GM10248 (cell line): ENCODE measurements around the gene PRICKLE3.
"Not testable (repeated sequence)": the region's sequence is repeated elsewhere in the genome, so short reads cannot be mapped to it uniquely, and the experiment has no call there.

Experiments used
- CTCF ChIA-PET: fragments of 300-600 bp; sonication (Branson Sonifier 250); formaldehyde crosslinking; extraction: SDS; loops from one replicate; lab custom pipeline; 2021; ENCODE audit warnings: antibody characterized with exemption; lab: Yijun Ruan, JAX
- POLR2A ChIA-PET: fragments of 350-650 bp; sonication (Branson Sonifier 250); formaldehyde crosslinking; extraction: SDS; loops from one replicate; lab custom pipeline; 2020; ENCODE audit warnings: antibody characterized with exemption; lab: Yijun Ruan, JAX
- DNase-seq: peaks from one replicate; pipeline ENCODE4 v3.0.0; 2012; ENCODE audit errors: extremely low spot score
- TF ChIP-seq, protein P1 (sequence below): IDR thresholded peaks from 2 replicates; pipeline ENCODE4 v1.5.1; 2012; ENCODE audit warnings: mild to moderate bottlenecking, low read depth; ENCODE audit errors: extremely low read depth, missing control alignments, control extremely low read depth

PRICKLE3 gene

DNA sequence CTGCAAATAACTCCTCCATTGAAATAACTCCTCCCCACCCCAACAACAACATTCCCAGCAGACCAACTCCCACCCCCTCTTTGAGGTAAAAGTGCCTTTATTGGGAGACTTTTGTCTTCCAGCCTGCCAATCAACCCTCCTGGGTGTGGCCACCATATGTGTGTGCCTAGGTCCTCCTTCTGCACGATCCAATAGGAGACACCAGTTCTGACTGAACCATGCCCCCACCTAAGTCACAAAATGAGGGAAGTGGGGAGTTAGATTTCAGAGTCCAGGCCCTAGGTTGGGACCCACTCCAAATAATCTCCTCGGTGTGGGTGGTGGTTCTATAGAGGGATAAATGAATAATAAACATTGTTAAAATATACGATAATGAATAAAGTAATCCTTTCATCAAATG, 11.4 kb downstream of the PRICKLE3 start:
- POLR2A ChIA-PET, result no interaction called here
- CTCF ChIA-PET, result interaction anchor here (1.4 to 1.5 kb wide), 2 partner anchors 10 to 19 kb away, joined by 3 to 4 read pairs; no protein-coding TSS in a partner anchor
- TF ChIP-seq, protein P1, sequence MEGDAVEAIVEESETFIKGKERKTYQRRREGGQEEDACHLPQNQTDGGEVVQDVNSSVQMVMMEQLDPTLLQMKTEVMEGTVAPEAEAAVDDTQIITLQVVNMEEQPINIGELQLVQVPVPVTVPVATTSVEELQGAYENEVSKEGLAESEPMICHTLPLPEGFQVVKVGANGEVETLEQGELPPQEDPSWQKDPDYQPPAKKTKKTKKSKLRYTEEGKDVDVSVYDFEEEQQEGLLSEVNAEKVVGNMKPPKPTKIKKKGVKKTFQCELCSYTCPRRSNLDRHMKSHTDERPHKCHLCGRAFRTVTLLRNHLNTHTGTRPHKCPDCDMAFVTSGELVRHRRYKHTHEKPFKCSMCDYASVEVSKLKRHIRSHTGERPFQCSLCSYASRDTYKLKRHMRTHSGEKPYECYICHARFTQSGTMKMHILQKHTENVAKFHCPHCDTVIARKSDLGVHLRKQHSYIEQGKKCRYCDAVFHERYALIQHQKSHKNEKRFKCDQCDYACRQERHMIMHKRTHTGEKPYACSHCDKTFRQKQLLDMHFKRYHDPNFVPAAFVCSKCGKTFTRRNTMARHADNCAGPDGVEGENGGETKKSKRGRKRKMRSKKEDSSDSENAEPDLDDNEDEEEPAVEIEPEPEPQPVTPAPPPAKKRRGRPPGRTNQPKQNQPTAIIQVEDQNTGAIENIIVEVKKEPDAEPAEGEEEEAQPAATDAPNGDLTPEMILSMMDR, result no peak
- DNase-seq, result no peak

DNA sequence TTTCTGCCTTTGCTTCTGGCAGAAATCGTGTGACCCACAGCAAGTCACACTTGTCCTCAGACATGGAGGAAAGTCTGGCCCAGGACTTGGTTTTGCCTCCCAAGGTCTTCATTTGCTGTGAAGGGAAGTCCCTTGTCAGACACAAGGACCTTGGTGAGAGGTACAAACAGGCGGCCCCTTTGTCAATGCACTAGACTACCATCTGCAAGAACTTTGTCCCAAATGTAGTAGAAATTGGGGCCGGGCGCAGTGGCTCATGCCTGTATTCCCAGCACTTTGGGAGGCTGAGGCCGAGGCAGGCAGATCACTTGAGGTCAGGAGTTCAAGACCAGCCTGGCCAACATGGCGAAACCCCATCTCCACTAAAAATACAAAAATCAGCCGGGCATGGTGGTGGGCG, 12.6 kb downstream of the PRICKLE3 start:
- CTCF ChIA-PET, result interaction anchor here (1.0 kb wide), 1 partner anchor 63 kb away, joined by 3 read pairs; no protein-coding TSS in a partner anchor
- DNase-seq, POLR2A ChIA-PET: not testable (repeated sequence)

DNA sequence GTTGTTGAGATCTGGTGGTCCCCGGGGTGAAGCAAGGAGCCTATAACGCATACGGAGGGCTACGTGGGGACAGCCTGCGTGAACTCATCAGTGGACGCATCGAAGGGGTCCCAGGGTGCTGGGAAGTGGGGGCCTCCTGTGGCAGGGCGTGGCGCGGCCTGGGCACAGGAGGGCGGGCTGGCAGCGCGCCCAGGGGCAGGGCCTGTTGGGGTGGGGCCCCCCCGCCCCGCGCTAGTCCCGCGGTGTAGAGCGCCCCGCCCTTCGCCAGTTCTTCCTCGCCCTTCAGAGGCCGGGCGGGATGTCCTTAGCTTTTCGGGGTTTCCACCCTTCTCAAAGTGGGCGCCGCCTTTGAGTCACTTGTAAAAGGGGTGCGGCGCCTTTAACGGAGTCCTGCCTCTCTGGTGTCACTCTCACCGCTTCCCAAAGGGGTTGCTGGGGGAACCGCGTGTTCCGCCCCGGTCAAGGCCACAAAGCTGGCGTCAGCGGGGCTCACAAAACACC, 13.8 kb downstream of the PRICKLE3 start:
- ChIA-PET CTCF (interaction anchor here (1.0 to 2.0 kb wide), 2 partner anchors 9 to 61 kb away, joined by 3 to 7 read pairs; no protein-coding TSS in a partner anchor), POLR2A (no interaction called here)
- TF ChIP-seq, protein P1, result no peak
- DNase-seq, result peak; percentile 62

DNA sequence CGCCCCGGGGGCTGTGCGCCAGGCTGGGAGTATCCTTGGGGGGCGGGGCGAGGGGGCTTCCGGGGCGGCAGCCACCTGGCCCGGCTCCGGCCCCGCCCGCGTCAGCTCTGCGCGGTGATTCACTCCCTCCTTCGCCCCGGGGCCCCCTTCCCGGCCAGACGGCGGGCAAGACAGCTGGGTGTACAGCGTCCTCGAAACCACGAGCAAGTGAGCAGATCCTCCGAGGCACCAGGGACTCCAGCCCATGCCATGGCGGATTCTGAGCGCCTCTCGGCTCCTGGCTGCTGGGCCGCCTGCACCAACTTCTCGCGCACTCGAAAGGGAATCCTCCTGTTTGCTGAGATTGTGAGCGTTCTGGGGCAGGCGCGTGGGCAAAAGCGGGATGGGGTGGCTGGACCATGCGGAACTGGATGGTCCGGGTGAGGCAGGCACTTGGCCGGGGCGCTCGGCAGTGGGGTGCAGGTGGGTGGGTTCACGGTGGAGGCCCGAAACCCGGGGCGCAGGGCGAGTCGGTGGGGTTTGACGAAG, 14.4 kb downstream of the PRICKLE3 start, which contains the start of gene PLP2:
TSS of gene PLP2 (plus strand) at position 147 of the 528 bp plus-strand sequence. CDS start at position 250, 103 bp downstream.
- DNase-seq, result peak; percentile 50
- CTCF ChIA-PET, result interaction anchor here (1.2 to 2.0 kb wide), 2 partner anchors 8 to 16 kb away, joined by 4 to 7 read pairs; no protein-coding TSS in a partner anchor
- POLR2A ChIA-PET, result no interaction called here
- TF ChIP-seq, protein P1, result no peak

DNA sequence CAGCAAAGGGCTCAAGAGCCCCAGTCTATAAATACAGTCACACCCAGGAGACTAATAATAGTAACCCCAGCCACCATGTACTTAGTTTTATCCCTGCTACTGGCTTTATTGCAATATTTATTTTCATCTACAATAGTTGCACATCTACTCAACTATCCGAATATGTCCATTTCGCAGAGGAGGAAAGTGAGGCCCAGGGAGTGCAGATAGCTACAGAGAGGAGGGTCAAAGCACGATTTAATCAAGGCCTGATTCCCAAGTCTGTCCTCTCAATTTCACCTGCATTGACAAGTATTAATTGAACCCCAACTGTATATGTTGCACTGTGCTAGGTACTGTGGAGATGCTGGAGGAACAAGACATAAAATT, 18.4 kb downstream of the PRICKLE3 start:
- TF ChIP-seq, protein P1, result no peak
- DNase-seq, result no peak
- ChIA-PET CTCF (interaction anchor here (1.7 to 4.1 kb wide), 3 partner anchors 9 to 25 kb away, joined by 7 to 28 read pairs (median 9); no protein-coding TSS in a partner anchor), POLR2A (no interaction called here)

DNA sequence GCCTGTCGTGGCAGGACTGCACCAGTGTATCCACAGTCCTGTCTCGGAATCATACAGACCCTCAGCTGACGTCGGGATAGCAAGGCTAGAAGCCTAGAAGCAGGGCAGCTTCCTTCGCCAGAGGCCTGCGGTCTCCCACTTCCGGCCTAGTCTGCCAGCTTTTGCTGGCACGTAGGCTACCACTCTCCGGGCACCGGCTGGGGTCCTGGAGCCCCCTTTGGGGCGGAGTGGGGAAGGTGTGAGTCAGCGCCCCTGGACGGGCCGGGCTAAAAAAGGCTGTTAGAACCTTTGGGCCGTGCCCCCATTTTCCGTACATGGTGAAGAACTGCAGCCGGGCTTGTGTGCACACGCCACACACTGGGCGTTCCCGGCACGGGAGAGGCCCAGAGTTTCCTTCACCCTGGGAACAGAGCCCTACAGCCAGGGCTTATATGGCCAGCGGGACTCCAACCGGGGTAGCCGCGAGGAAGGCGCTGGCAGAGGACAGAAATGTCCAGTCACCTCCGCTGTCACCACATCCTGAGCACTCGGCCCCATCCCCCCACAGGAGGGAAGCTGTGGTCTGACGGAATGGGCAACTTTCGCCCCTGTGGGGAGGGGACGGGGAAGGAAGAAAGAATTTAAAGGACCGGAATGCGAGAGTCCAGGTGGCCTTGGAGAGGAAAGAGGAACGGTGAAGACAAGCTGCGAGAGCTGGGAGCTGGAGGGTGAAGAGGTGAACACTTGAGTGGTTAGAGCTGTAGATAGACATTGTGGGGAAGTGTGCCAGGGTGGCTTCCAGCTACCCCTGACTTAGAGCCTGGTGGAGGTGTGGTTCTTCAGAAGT, 19.0 kb downstream of the PRICKLE3 start:
- TF ChIP-seq, protein P1, result no peak
- no peak for DNase-seq
- ChIA-PET POLR2A (no interaction called here), CTCF (interaction anchor here (0.9 to 4.1 kb wide), 6 partner anchors 9 to 26 kb away, joined by 3 to 28 read pairs (median 5); no protein-coding TSS in a partner anchor)
